Stimulated activated CD8-positive, alpha-beta memory T cell treated with anti-CD3 and anti-CD28 coated beads, Interleukin-12 subunit alpha, Interleukin-12 subunit beta, amount 100 ng/mL, for 24 hours (primary cell): ENCODE measurements around the gene MSL1.

ENCODE experiments used
- DNase-seq: peaks from one replicate; pipeline ENCODE4 v3.0.0-alpha.2; 2020; ENCODE audit errors: extremely low read depth

The MSL1 gene, protein sequence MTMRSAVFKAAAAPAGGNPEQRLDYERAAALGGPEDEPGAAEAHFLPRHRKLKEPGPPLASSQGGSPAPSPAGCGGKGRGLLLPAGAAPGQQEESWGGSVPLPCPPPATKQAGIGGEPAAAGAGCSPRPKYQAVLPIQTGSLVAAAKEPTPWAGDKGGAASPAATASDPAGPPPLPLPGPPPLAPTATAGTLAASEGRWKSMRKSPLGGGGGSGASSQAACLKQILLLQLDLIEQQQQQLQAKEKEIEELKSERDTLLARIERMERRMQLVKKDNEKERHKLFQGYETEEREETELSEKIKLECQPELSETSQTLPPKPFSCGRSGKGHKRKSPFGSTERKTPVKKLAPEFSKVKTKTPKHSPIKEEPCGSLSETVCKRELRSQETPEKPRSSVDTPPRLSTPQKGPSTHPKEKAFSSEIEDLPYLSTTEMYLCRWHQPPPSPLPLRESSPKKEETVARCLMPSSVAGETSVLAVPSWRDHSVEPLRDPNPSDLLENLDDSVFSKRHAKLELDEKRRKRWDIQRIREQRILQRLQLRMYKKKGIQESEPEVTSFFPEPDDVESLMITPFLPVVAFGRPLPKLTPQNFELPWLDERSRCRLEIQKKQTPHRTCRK

GRCh38 chr17:40121181-40122135, at the start of gene MSL1:
TSS of gene MSL1 (plus strand) at chr17:40121971. CDS start at chr17:40122613, 642 bp downstream.
- DNase-seq: peak; percentile 72

DNA sequence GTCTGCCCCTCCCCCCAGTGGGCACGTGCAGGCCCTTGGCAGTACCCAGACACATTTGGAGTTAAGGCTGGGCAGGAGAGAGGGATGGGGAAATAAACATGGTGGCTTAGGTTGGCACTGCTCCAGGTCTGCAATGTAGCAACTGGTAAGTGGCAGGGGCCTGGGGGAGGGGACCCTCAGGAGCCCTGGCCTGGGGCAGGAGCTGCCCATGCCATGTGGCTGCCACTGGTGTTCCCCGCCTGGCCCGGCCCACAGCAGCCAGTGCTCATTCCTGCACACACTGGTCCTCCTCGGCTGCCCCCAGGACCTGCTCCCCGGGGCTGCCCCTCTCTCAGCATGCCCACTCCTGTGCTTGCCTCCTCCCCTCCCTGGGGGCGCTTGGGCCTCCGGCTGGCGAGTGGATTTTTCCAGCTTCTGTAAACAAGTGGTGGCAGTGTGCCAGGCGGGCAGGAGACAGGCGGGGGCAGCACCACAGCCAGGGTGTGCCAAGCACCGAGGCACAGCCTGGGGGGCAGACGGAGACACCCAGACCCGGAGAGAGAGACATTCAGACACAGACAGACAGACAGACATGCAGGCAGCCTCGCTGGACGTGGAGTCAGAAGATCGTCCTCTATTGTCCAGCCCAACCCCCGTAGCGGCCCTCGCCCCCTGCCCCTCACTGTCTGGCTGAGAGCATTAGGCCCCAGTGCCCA, 49.6 kb upstream of the MSL1 start:
- DNase-seq: no peak

- DNase-seq: no peak
Measured at GRCh38 chr17:40072735-40073346, 48.9 kb upstream of the MSL1 start.

- DNase-seq: no peak
Measured at GRCh38 chr17:40073454-40074174, 48.2 kb upstream of the MSL1 start.

GRCh38 chr17:40074175-40074512, 47.6 kb upstream of the MSL1 start:
- DNase-seq: no peak

- DNase-seq: no peak
Measured at GRCh38 chr17:40074871-40075200, 46.9 kb upstream of the MSL1 start.

DNA sequence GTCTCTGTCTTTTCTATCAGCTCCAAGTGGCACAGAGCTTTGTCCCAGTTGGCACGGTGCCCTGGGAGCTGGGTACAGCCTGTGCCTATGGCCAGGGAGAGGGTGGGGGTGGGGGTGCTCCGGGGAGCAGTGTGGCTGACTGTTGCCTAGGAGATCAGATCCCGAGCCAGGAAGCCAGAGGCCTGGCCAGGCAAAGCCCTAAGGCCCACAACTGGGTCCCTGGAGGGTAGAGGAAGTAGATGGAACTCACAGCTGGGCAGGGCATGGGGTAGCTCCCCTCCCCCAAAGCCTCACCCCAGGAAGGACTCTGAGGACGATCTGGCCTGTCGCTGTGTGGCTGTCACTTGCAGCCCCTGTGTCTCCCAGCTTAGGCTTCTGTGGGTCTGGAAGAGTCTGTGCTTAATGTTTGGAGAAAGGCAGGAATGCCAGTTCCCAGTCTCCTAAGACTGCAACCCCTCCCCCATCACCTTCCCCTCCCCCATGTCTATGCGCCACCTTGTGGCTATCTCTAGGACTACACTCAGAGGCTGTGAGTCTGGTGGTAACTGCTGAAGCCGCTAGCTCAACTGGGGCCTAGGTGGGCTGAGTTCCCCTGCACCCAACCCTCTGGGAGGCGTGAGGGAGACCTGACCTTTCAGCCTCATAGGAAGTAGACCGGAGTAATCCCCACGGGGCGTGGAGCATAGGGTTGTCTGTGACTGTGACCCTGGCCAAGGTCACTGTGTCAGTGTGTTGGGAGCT, 46.4 kb upstream of the MSL1 start:
- no peak for DNase-seq

DNA sequence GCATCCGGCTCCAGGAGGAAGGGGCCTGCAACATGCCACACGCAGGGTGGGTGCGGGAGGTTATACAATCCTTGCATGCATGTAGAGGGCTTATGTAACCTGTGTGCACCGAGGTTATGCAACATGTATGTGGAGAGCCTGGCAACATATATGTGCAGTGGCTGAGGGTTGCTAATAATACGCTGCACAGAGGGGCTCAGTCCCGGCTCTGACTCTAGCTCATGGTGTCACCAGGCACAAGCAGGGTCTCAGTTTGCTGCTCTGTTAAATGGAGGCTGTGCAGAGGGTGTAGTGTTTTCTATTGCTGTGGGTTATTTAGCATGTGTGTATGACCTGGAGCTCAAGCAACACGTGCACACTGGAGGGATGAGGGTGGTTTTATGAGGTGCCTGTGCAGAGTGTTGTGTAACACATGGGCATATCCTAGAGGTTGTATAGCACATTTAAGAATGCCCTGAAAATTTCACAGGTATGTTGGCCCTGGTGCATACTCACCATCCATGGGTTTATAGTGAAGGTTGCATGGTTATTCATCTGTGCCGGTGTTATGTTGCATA, 45.8 kb upstream of the MSL1 start:
- no peak for DNase-seq

GRCh38 chr17:40076591-40076990, 45.2 kb upstream of the MSL1 start:
- no peak for DNase-seq

- no peak for DNase-seq
Measured at GRCh38 chr17:40079545-40079944, 42.2 kb upstream of the MSL1 start.

- no peak for DNase-seq
Measured at GRCh38 chr17:40084477-40084876, 37.3 kb upstream of the MSL1 start.

GRCh38 chr17:40086150-40087044, 35.4 kb upstream of the MSL1 start:
- no peak for DNase-seq

- DNase-seq: no peak
Measured at GRCh38 chr17:40087049-40087794, 34.5 kb upstream of the MSL1 start.

DNA sequence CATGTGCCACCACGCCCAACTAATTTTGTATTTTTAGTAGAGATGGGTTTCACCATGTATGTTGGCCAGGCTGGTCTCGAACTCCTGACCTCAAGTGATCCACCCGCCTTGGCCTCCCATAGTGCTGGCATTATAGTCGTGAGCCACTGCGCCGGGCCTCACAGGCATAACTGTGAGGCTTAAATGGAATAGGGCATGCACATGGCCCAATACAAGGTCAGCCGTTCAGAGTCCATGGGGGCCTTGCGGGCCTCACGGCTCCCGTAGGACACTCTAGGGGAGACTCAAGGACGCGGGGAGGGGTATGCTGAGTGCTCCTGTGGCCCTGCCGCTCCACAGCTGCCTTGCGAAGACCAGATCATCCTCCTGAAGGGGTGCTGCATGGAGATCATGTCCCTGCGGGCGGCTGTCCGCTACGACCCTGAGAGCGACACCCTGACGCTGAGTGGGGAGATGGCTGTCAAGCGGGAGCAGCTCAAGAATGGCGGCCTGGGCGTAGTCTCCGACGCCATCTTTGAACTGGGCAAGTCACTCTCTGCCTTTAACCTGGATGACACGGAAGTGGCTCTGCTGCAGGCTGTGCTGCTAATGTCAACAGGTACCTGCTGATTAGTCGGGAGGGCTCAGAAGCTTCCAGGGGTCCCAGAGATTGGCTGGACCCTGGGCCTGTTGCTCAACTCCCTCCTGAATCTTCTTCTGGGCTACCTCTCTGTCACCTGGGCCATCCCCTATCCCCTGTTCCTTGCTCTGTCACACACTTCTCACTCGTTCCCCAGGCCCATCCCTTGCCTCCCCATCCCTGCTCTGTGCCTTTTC, 33.7 kb upstream of the MSL1 start:
- DNase-seq: no peak

DNA sequence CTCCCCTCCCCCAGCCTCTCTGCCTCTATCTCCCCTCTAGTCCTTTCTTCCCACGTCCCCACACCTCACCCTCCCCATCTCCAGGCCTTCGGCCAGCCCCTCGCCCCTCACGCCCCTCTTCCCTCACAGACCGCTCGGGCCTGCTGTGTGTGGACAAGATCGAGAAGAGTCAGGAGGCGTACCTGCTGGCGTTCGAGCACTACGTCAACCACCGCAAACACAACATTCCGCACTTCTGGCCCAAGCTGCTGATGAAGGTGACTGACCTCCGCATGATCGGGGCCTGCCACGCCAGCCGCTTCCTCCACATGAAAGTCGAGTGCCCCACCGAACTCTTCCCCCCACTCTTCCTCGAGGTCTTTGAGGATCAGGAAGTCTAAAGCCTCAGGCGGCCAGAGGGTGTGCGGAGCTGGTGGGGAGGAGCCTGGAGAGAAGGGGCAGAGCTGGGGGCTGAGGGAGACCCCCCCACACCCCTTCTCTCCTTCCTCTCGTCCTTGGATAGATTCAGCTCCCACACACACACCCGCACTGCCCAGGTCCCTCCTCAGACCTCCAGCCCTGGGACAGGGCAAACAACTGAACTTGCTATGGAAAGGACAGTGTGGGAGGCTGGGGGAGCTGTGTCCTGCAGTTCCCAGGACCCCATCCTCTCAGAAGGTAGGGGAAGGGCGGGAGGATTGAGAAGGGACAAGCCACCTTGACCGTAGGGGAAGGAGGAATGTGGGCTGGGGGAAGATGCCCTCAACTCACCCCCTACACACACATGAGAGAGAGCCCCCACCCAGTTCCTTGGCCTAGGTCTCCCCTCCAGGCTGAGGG, 32.5 kb upstream of the MSL1 start:
- no peak for DNase-seq
